ENCODE results near the gene SEPTIN2. TPM values are rescaled to one million over a fixed set of nuclear protein-coding genes. Genes with fewer than 3 reads are reported as not detected.
"Not testable (repeated sequence)": the region's sequence is repeated elsewhere in the genome, so short reads cannot be mapped to it uniquely, and the experiment has no call there.

SEPTIN2 gene
- total and polyA plus RNA-seq, 7 donors, result 135 to 295 (median 245) TPM

- WGBS, 2 donors, result 2 to 3% methylated on average over 38 of the region's 38 CpGs
- H3K27ac ChIP-seq, result peak overlapping the region; percentile 97 to 99 (median 98)
- no peaks in the 10 kb centered on the region for H3K36me3 ChIP-seq
- no peak for DNase-seq
- intact Hi-C loops (cut with DNase I), result loop anchor here (1.0 to 10.0 kb wide), 7 partner anchors 42 to 750 kb away; partner anchors contain the start of genes ATG4B, DTYMK, DUSP28 and FARP2
- H3K9me3 ChIP-seq, result no peaks in the 10 kb centered on the region
- no peaks in the 10 kb centered on the region for H3K27me3 ChIP-seq
- H3K4me1 ChIP-seq, result peaks cover 0 to 63% (median 51%) of the 10 kb centered on the region in 4 donors
- peak overlapping the region; percentile 73 to 93 (median 84) for H3K4me3 ChIP-seq
- TF ChIP-seq POLR2A (IDR thresholded peaks at IDR 0.05) (no peak), POLR2AphosphoS5 (IDR thresholded peaks at IDR 0.05) (no peak), CTCF (IDR thresholded peaks at IDR 0.05) (no peak), EP300 (IDR thresholded peaks at IDR 0.05) (no peak)
These were observed 1.3 kb upstream of the SEPTIN2 start for GRCh38 chr2:241314226-241315092.

- H3K9me3 ChIP-seq, result no peaks in the 10 kb centered on the region
- DNase-seq, result peak; percentile 99
- intact Hi-C loops (cut with DNase I), result loop anchor here (1.0 to 10.0 kb wide), 6 partner anchors 41 to 750 kb away; partner anchors contain the start of genes ATG4B, DTYMK, DUSP28 and FARP2
- WGBS, 2 donors, result 0% methylated on average over 73 of the region's 73 CpGs
- peak within 1 kb of the TSS; percentile 97 to 99 (median 98) for H3K27ac ChIP-seq
- no peaks in the 10 kb centered on the region for H3K27me3 ChIP-seq
- peak within 1 kb of the TSS; percentile 73 to 93 (median 89) for H3K4me3 ChIP-seq
- peaks cover 0 to 69% (median 55%) of the 10 kb centered on the region in 4 donors for H3K4me1 ChIP-seq
- no peaks in the 10 kb centered on the region for H3K36me3 ChIP-seq
- TF ChIP-seq POLR2AphosphoS5 (IDR thresholded peaks at IDR 0.05) (peak; percentile 68 to 85 (median 76)), POLR2A (IDR thresholded peaks at IDR 0.05) (peak; percentile 52 to 69), EP300 (IDR thresholded peaks at IDR 0.05) (peak in 1 of 4 donors; percentile 80), CTCF (IDR thresholded peaks at IDR 0.05) (no peak)
These were observed 439 bp upstream of the SEPTIN2 start, which contains the start of gene HDLBP for GRCh38 chr2:241315093-241315878. HDLBP (minus strand) TSS chr2:241315672; CDS start chr2:241266869, 48,803 bp downstream.

- no peak for DNase-seq
- WGBS, 2 donors, result 4 to 22% methylated on average over 4 of the region's 4 CpGs
- Histone ChIP-seq H3K36me3 (no peaks in the 10 kb centered on the region), H3K27me3 (no peaks in the 10 kb centered on the region), H3K4me3 (peak overlapping the region; percentile 73 to 93 (median 89)), H3K9me3 (no peaks in the 10 kb centered on the region), H3K27ac (peak overlapping the region; percentile 97 to 99 (median 98)), H3K4me1 (peaks cover 0 to 77% (median 66%) of the 10 kb centered on the region in 4 donors)
- TF ChIP-seq EP300 (IDR thresholded peaks at IDR 0.05), result no peak
- no peak for TF ChIP-seq POLR2A (IDR thresholded peaks at IDR 0.05)
- no peak for TF ChIP-seq CTCF (IDR thresholded peaks at IDR 0.05)
- intact Hi-C loops (cut with DNase I), result loop anchor here (5.0 to 10.0 kb wide), 3 partner anchors 100 to 752 kb away; partner anchors contain the start of genes DTYMK, DUSP28 and RNPEPL1
These were observed 1.1 kb downstream of the SEPTIN2 start for GRCh38 chr2:241316825-241317224.

GRCh38 chr2:241317391-241317790, 1.7 kb downstream of the SEPTIN2 start:
- intact Hi-C loops (cut with DNase I), result loop anchor here (5.0 to 10.0 kb wide), 3 partner anchors 100 to 753 kb away; partner anchors contain the start of genes DTYMK, DUSP28 and RNPEPL1
- TF ChIP-seq POLR2AphosphoS5 (IDR thresholded peaks at IDR 0.05), result no peak
- TF ChIP-seq POLR2A (IDR thresholded peaks at IDR 0.05), result no peak
- TF ChIP-seq CTCF (IDR thresholded peaks at IDR 0.05), result no peak
- Histone ChIP-seq H3K36me3 (no peaks in the 10 kb centered on the region), H3K27ac (peak overlapping the region; percentile 97 to 99 (median 98)), H3K9me3 (no peaks in the 10 kb centered on the region), H3K4me3 (peak overlapping the region; percentile 73 to 93 (median 89)), H3K27me3 (no peaks in the 10 kb centered on the region), H3K4me1 (peaks cover 0 to 79% (median 70%) of the 10 kb centered on the region in 4 donors)
- 70 to 72% methylated on average over 4 of the region's 4 CpGs for WGBS, 2 donors
- no peak for DNase-seq

- not testable (repeated sequence) for H3K9me3 ChIP-seq, DNase-seq, H3K36me3 ChIP-seq, H3K4me3 ChIP-seq, H3K27me3 ChIP-seq
- WGBS, 2 donors, result 93 to 94% methylated on average over 6 of the region's 6 CpGs
- intact Hi-C loops (cut with DNase I), result loop anchor here (5.0 to 10.0 kb wide), 3 partner anchors 102 to 754 kb away; partner anchors contain the start of genes DTYMK, DUSP28 and RNPEPL1
- H3K4me1 ChIP-seq, result peaks cover 0 to 79% (median 73%) of the 10 kb centered on the region in 4 donors
- peak overlapping the region in 1 of 4 donors; percentile 98 for H3K27ac ChIP-seq
These were observed 3.1 kb downstream of the SEPTIN2 start for GRCh38 chr2:241318830-241319229.
